ENCODE measurements around the gene MEN1.

The MEN1 gene

GRCh38 chr11:64805481-64805880 is 4.9 kb downstream of the MEN1 start:
- Histone ChIP-seq H3K36me3 (ENCODE audit: insufficient read depth) (no peaks in the 10 kb centered on the region), H3K4me2 (no peak overlapping the region), H3K4me1 (ENCODE audit: low read depth, poor library complexity, severe bottlenecking) (peaks cover 12% of the 10 kb centered on the region), H2AFZ (ENCODE audit: low read depth) (no peak overlapping the region), H3K27ac (no peak overlapping the region), H4K20me1 (ENCODE audit: insufficient read depth) (no peaks in the 10 kb centered on the region), H3K79me2 (ENCODE audit: insufficient read depth, low read depth) (no peaks in the 10 kb centered on the region), H3K4me3 (IDR thresholded peaks at IDR 0.05; ENCODE audit: insufficient read depth, low read depth, low read length) (no peak overlapping the region), H3K9ac (no peak overlapping the region), H3K27me3 (ENCODE audit: insufficient read depth, low read depth) (no peaks in the 10 kb centered on the region)
- no peak for TF ChIP-seq CTCF (conservative IDR thresholded peaks at IDR 0.05; ENCODE audit: low read depth, low read length)

GRCh38 chr11:64804346-64805210 is 5.8 kb downstream of the MEN1 start:
- H4K20me1 ChIP-seq (ENCODE audit: insufficient read depth): no peaks in the 10 kb centered on the region
- H3K4me2 ChIP-seq: peak overlapping the region; percentile 69; the same call in 1 of the 2 replicates
- no peak overlapping the region for H3K27ac ChIP-seq
- no peaks in the 10 kb centered on the region for H3K36me3 ChIP-seq (ENCODE audit: insufficient read depth)
- H3K9ac ChIP-seq: no peak overlapping the region
- H3K27me3 ChIP-seq (ENCODE audit: insufficient read depth, low read depth): no peaks in the 10 kb centered on the region
- no peak overlapping the region for H3K4me3 ChIP-seq (IDR thresholded peaks at IDR 0.05; ENCODE audit: insufficient read depth, low read depth, low read length)
- H2AFZ ChIP-seq (ENCODE audit: low read depth): no peak overlapping the region
- H3K4me1 ChIP-seq (ENCODE audit: low read depth, poor library complexity, severe bottlenecking): peaks cover 12% of the 10 kb centered on the region
- H3K79me2 ChIP-seq (ENCODE audit: insufficient read depth, low read depth): no peaks in the 10 kb centered on the region
- TF ChIP-seq CTCF (conservative IDR thresholded peaks at IDR 0.05; ENCODE audit: low read depth, low read length): no peak

GRCh38 chr11:64803846-64804345 is 6.5 kb downstream of the MEN1 start:
- Histone ChIP-seq H3K27ac (no peak overlapping the region), H2AFZ (ENCODE audit: low read depth) (peak overlapping the region; percentile 44; the same call in 1 of the 2 replicates)

More at GRCh38 chr11:64803846-64804345, 6.5 kb downstream of the MEN1 start:
- TF ChIP-seq CTCF (conservative IDR thresholded peaks at IDR 0.05; ENCODE audit: low read depth, low read length): no peak
- no peaks in the 10 kb centered on the region for H3K36me3 ChIP-seq (ENCODE audit: insufficient read depth)
- H3K9ac ChIP-seq: no peak overlapping the region; the same call in 1 of the 2 replicates
- no peaks in the 10 kb centered on the region for H3K27me3 ChIP-seq (ENCODE audit: insufficient read depth, low read depth)
- H3K4me3 ChIP-seq (IDR thresholded peaks at IDR 0.05; ENCODE audit: insufficient read depth, low read depth, low read length): no peak overlapping the region
- no peaks in the 10 kb centered on the region for H3K79me2 ChIP-seq (ENCODE audit: insufficient read depth, low read depth)
- peaks cover 12% of the 10 kb centered on the region for H3K4me1 ChIP-seq (ENCODE audit: low read depth, poor library complexity, severe bottlenecking)
- H3K4me2 ChIP-seq: peak overlapping the region; percentile 69
- H4K20me1 ChIP-seq (ENCODE audit: insufficient read depth): no peaks in the 10 kb centered on the region
